ENCODE measurements around the gene MCOLN1.
"Not testable (repeated sequence)": the region's sequence is repeated elsewhere in the genome, so short reads cannot be mapped to it uniquely, and the experiment has no call there.

Gene MCOLN1

GRCh38 chr19:7544626-7545025 lies 22.2 kb downstream of the MCOLN1 start:
- peak; percentile 74 to 79 for DNase-seq

GRCh38 chr19:7545300-7545699 lies 22.9 kb downstream of the MCOLN1 start:
- no peak for DNase-seq

GRCh38 chr19:7545904-7546303 lies 23.5 kb downstream of the MCOLN1 start:
- DNase-seq: peak; percentile 73 to 90

GRCh38 chr19:7547159-7547558 lies 24.7 kb downstream of the MCOLN1 start:
- peak; percentile 33 to 48 for DNase-seq

GRCh38 chr19:7549429-7550148 lies 27.2 kb downstream of the MCOLN1 start:
- peak; percentile 35 to 45 for DNase-seq

GRCh38 chr19:7550169-7550770 lies 27.8 kb downstream of the MCOLN1 start:
- DNase-seq: no peak

- no peak for DNase-seq
These were observed 28.8 kb downstream of the MCOLN1 start for GRCh38 chr19:7550987-7551761.

- no peak for DNase-seq
These were observed 30.4 kb downstream of the MCOLN1 start for GRCh38 chr19:7552781-7553180.

- DNase-seq: no peak
These were observed 32.1 kb downstream of the MCOLN1 start for GRCh38 chr19:7554565-7554964.

- no peak for DNase-seq
These were observed 32.8 kb downstream of the MCOLN1 start for GRCh38 chr19:7554990-7555864.

GRCh38 chr19:7556696-7557315 lies 34.4 kb downstream of the MCOLN1 start:
- no peak for DNase-seq

- DNase-seq: no peak
These were observed 36.2 kb downstream of the MCOLN1 start for GRCh38 chr19:7558667-7559066.

- DNase-seq: no peak
These were observed 36.7 kb downstream of the MCOLN1 start for GRCh38 chr19:7559102-7559501.

GRCh38 chr19:7560255-7560654 lies 37.8 kb downstream of the MCOLN1 start:
- peak in 1 of 2 donors; percentile 19 for DNase-seq

GRCh38 chr19:7561325-7561724 lies 38.9 kb downstream of the MCOLN1 start:
- DNase-seq: peak; percentile 27 to 71

- DNase-seq: no peak
These were observed 40.4 kb downstream of the MCOLN1 start for GRCh38 chr19:7562646-7563393.

- DNase-seq: no peak
These were observed 42.4 kb downstream of the MCOLN1 start for GRCh38 chr19:7564866-7565265.

- DNase-seq: no peak
These were observed 42.9 kb downstream of the MCOLN1 start for GRCh38 chr19:7565332-7565731.

GRCh38 chr19:7570761-7571160 lies 48.3 kb downstream of the MCOLN1 start:
- no peak for DNase-seq

- DNase-seq: peak; percentile 65 to 75
These were observed 53.1 kb downstream of the MCOLN1 start for GRCh38 chr19:7575434-7576040.

- not testable (repeated sequence) for DNase-seq
These were observed 55.0 kb downstream of the MCOLN1 start for GRCh38 chr19:7577422-7577821.

Measured in inflammatory macrophage treated with lipopolysaccharide for 1 hour (primary cell).